HG03457 (cell line): ENCODE data around the gene PASD1.

Source experiments
- ATAC-seq: cut with Tn5 transposase; IDR thresholded peaks from one replicate; pipeline ENCODE4 v1.9.1; 2021; ENCODE audit warnings: moderate number of reproducible peaks; ENCODE audit not compliant: unreplicated experiment

PASD1 gene

GRCh38 chrX:151701071-151701470 lies 137.6 kb downstream of the PASD1 start:
- no peak for ATAC-seq

GRCh38 chrX:151701531-151701930 lies 138.1 kb downstream of the PASD1 start:
- no peak for ATAC-seq

- ATAC-seq = no peak
These were observed 138.7 kb downstream of the PASD1 start for GRCh38 chrX:151702026-151702714.

- no peak for ATAC-seq
These were observed 139.4 kb downstream of the PASD1 start for GRCh38 chrX:151702741-151703340.

- ATAC-seq = no peak
These were observed 140.0 kb downstream of the PASD1 start for GRCh38 chrX:151703487-151703886.

GRCh38 chrX:151704041-151704663 lies 140.7 kb downstream of the PASD1 start:
- no peak for ATAC-seq

- no peak for ATAC-seq
These were observed 145.3 kb downstream of the PASD1 start for GRCh38 chrX:151708821-151709220.

- ATAC-seq = no peak
These were observed 147.0 kb downstream of the PASD1 start for GRCh38 chrX:151710457-151710856.

GRCh38 chrX:151711154-151711553 lies 147.7 kb downstream of the PASD1 start:
- no peak for ATAC-seq

GRCh38 chrX:151711787-151712186 lies 148.3 kb downstream of the PASD1 start:
- no peak for ATAC-seq

GRCh38 chrX:151712253-151712652 lies 148.8 kb downstream of the PASD1 start:
- ATAC-seq = no peak

GRCh38 chrX:151713849-151714248 lies 150.4 kb downstream of the PASD1 start:
- no peak for ATAC-seq

GRCh38 chrX:151714362-151714761 lies 150.9 kb downstream of the PASD1 start:
- ATAC-seq = no peak

GRCh38 chrX:151715752-151716151 lies 152.3 kb downstream of the PASD1 start, which contains the start of gene FATE1:
Gene FATE1, plus strand, starts transcription at chrX:151716035. Its CDS starts 85 bp downstream, at chrX:151716120.
- ATAC-seq = no peak

- ATAC-seq = no peak
These were observed 158.9 kb downstream of the PASD1 start for GRCh38 chrX:151722241-151722846.

- ATAC-seq = no peak
These were observed 159.8 kb downstream of the PASD1 start for GRCh38 chrX:151723156-151723760.

GRCh38 chrX:151724563-151725337 lies 161.3 kb downstream of the PASD1 start:
- no peak for ATAC-seq

- no peak for ATAC-seq
These were observed 161.8 kb downstream of the PASD1 start for GRCh38 chrX:151725338-151725614.
